ENCODE data around the gene EHMT1. TPM values are rescaled to one million over a fixed set of nuclear protein-coding genes. Genes with fewer than 3 reads are reported as not detected.

The EHMT1 gene
- total RNA-seq, 1 donor from 2014 or later, result 96.5 TPM

GRCh38 chr9:137838576-137838975 lies 219.8 kb downstream of the EHMT1 start:
- Mint-ChIP-seq H3K9me3 (no peaks in the 10 kb centered on the region), H3K4me3 (ENCODE audit: low read depth) (no peak overlapping the region), H3K27ac (no peak overlapping the region), H3K36me3 (ENCODE audit: low read depth) (peaks cover 10% of the 10 kb centered on the region), H3K4me1 (ENCODE audit: low read depth) (no peaks in the 10 kb centered on the region), H3K27me3 (ENCODE audit: low read depth) (no peaks in the 10 kb centered on the region)
- DNase-seq (ENCODE audit: low spot score), result no peak
- intact Hi-C loops (cut with micrococcal nuclease), result no loop called here

- H3K4me3 Mint-ChIP-seq (ENCODE audit: low read depth), result no peak overlapping the region
- DNase-seq (ENCODE audit: low spot score), result no peak
- no peak overlapping the region for H3K27ac Mint-ChIP-seq
- no peaks in the 10 kb centered on the region for H3K9me3 Mint-ChIP-seq
- no peaks in the 10 kb centered on the region for H3K36me3 Mint-ChIP-seq (ENCODE audit: low read depth)
- H3K27me3 Mint-ChIP-seq (ENCODE audit: low read depth), result no peaks in the 10 kb centered on the region
- intact Hi-C loops (cut with micrococcal nuclease), result no loop called here
- no peaks in the 10 kb centered on the region for H3K4me1 Mint-ChIP-seq (ENCODE audit: low read depth)
Observed at GRCh38 chr9:137843355-137843754, 224.6 kb downstream of the EHMT1 start.

GRCh38 chr9:137851516-137852267 lies 232.9 kb downstream of the EHMT1 start:
- no peak for DNase-seq (ENCODE audit: low spot score)
- Mint-ChIP-seq H3K27ac (no peak overlapping the region), H3K4me1 (ENCODE audit: low read depth) (peaks cover 3% of the 10 kb centered on the region), H3K36me3 (ENCODE audit: low read depth) (peaks cover 3% of the 10 kb centered on the region), H3K27me3 (ENCODE audit: low read depth) (no peaks in the 10 kb centered on the region), H3K4me3 (ENCODE audit: low read depth) (no peak overlapping the region), H3K9me3 (peaks cover 23% of the 10 kb centered on the region)
- intact Hi-C loops (cut with micrococcal nuclease), result no loop called here

- no peak overlapping the region for H3K4me3 Mint-ChIP-seq (ENCODE audit: low read depth)
- H3K4me1 Mint-ChIP-seq (ENCODE audit: low read depth), result peaks cover 3% of the 10 kb centered on the region
- H3K27me3 Mint-ChIP-seq (ENCODE audit: low read depth), result no peaks in the 10 kb centered on the region
- intact Hi-C loops (cut with micrococcal nuclease), result no loop called here
- H3K36me3 Mint-ChIP-seq (ENCODE audit: low read depth), result peaks cover 3% of the 10 kb centered on the region
- no peak for DNase-seq (ENCODE audit: low spot score)
- no peak overlapping the region for H3K27ac Mint-ChIP-seq
- peaks cover 23% of the 10 kb centered on the region for H3K9me3 Mint-ChIP-seq
Observed at GRCh38 chr9:137853392-137853995, 234.7 kb downstream of the EHMT1 start.

- no peak overlapping the region for H3K27ac Mint-ChIP-seq
- no peaks in the 10 kb centered on the region for H3K27me3 Mint-ChIP-seq (ENCODE audit: low read depth)
- H3K4me3 Mint-ChIP-seq (ENCODE audit: low read depth), result no peak overlapping the region
- H3K4me1 Mint-ChIP-seq (ENCODE audit: low read depth), result no peaks in the 10 kb centered on the region
- intact Hi-C loops (cut with micrococcal nuclease), result no loop called here
- DNase-seq (ENCODE audit: low spot score), result no peak
- H3K36me3 Mint-ChIP-seq (ENCODE audit: low read depth), result peaks cover 6% of the 10 kb centered on the region
- H3K9me3 Mint-ChIP-seq, result peaks cover 25% of the 10 kb centered on the region
Observed at GRCh38 chr9:137860361-137860760, 241.6 kb downstream of the EHMT1 start.

GRCh38 chr9:137865581-137866145 lies 246.9 kb downstream of the EHMT1 start:
- Mint-ChIP-seq H3K27ac (no peak overlapping the region), H3K4me3 (ENCODE audit: low read depth) (no peak overlapping the region), H3K36me3 (ENCODE audit: low read depth) (no peaks in the 10 kb centered on the region), H3K9me3 (peaks cover 10% of the 10 kb centered on the region), H3K4me1 (ENCODE audit: low read depth) (no peaks in the 10 kb centered on the region), H3K27me3 (ENCODE audit: low read depth) (no peaks in the 10 kb centered on the region)
- intact Hi-C loops (cut with micrococcal nuclease), result no loop called here
- no peak for DNase-seq (ENCODE audit: low spot score)

- intact Hi-C loops (cut with micrococcal nuclease), result no loop called here
- Mint-ChIP-seq H3K36me3 (ENCODE audit: low read depth) (no peaks in the 10 kb centered on the region), H3K9me3 (peaks cover 4% of the 10 kb centered on the region), H3K27me3 (ENCODE audit: low read depth) (no peaks in the 10 kb centered on the region), H3K4me1 (ENCODE audit: low read depth) (no peaks in the 10 kb centered on the region), H3K4me3 (ENCODE audit: low read depth) (no peak overlapping the region), H3K27ac (no peak overlapping the region)
- no peak for DNase-seq (ENCODE audit: low spot score)
Observed at GRCh38 chr9:137866226-137867141, 247.7 kb downstream of the EHMT1 start.

- H3K27ac Mint-ChIP-seq, result no peak overlapping the region
- no peaks in the 10 kb centered on the region for H3K9me3 Mint-ChIP-seq
- no peak for DNase-seq (ENCODE audit: low spot score)
- H3K4me1 Mint-ChIP-seq (ENCODE audit: low read depth), result no peaks in the 10 kb centered on the region
- H3K36me3 Mint-ChIP-seq (ENCODE audit: low read depth), result no peaks in the 10 kb centered on the region
- no peaks in the 10 kb centered on the region for H3K27me3 Mint-ChIP-seq (ENCODE audit: low read depth)
- intact Hi-C loops (cut with micrococcal nuclease), result no loop called here
- H3K4me3 Mint-ChIP-seq (ENCODE audit: low read depth), result no peak overlapping the region
Observed at GRCh38 chr9:137870432-137870831, 251.6 kb downstream of the EHMT1 start.

GRCh38 chr9:137872296-137872695 lies 253.5 kb downstream of the EHMT1 start:
- no peaks in the 10 kb centered on the region for H3K36me3 Mint-ChIP-seq (ENCODE audit: low read depth)
- no peaks in the 10 kb centered on the region for H3K4me1 Mint-ChIP-seq (ENCODE audit: low read depth)
- H3K27ac Mint-ChIP-seq, result no peak overlapping the region
- peaks cover 8% of the 10 kb centered on the region for H3K27me3 Mint-ChIP-seq (ENCODE audit: low read depth)
- no peak overlapping the region for H3K4me3 Mint-ChIP-seq (ENCODE audit: low read depth)
- DNase-seq (ENCODE audit: low spot score), result no peak
- intact Hi-C loops (cut with micrococcal nuclease), result no loop called here
- H3K9me3 Mint-ChIP-seq, result no peaks in the 10 kb centered on the region

GRCh38 chr9:137873408-137873807 lies 254.6 kb downstream of the EHMT1 start:
- intact Hi-C loops (cut with micrococcal nuclease), result no loop called here
- DNase-seq (ENCODE audit: low spot score), result no peak
- H3K27ac Mint-ChIP-seq, result no peak overlapping the region
- H3K9me3 Mint-ChIP-seq, result no peaks in the 10 kb centered on the region
- peaks cover 8% of the 10 kb centered on the region for H3K27me3 Mint-ChIP-seq (ENCODE audit: low read depth)
- no peaks in the 10 kb centered on the region for H3K4me1 Mint-ChIP-seq (ENCODE audit: low read depth)
- no peak overlapping the region for H3K4me3 Mint-ChIP-seq (ENCODE audit: low read depth)
- no peaks in the 10 kb centered on the region for H3K36me3 Mint-ChIP-seq (ENCODE audit: low read depth)

GRCh38 chr9:137873858-137874362 lies 255.1 kb downstream of the EHMT1 start:
- no peak overlapping the region for H3K27ac Mint-ChIP-seq
- H3K4me1 Mint-ChIP-seq (ENCODE audit: low read depth), result no peaks in the 10 kb centered on the region
- H3K36me3 Mint-ChIP-seq (ENCODE audit: low read depth), result no peaks in the 10 kb centered on the region
- peaks cover 8% of the 10 kb centered on the region for H3K27me3 Mint-ChIP-seq (ENCODE audit: low read depth)
- no peaks in the 10 kb centered on the region for H3K9me3 Mint-ChIP-seq
- DNase-seq (ENCODE audit: low spot score), result no peak
- no peak overlapping the region for H3K4me3 Mint-ChIP-seq (ENCODE audit: low read depth)
- intact Hi-C loops (cut with micrococcal nuclease), result no loop called here

GRCh38 chr9:137875354-137875753 lies 256.5 kb downstream of the EHMT1 start:
- H3K4me1 Mint-ChIP-seq (ENCODE audit: low read depth), result no peaks in the 10 kb centered on the region
- H3K27me3 Mint-ChIP-seq (ENCODE audit: low read depth), result peaks cover 8% of the 10 kb centered on the region
- intact Hi-C loops (cut with micrococcal nuclease), result no loop called here
- no peak overlapping the region for H3K27ac Mint-ChIP-seq
- H3K4me3 Mint-ChIP-seq (ENCODE audit: low read depth), result no peak overlapping the region
- DNase-seq (ENCODE audit: low spot score), result no peak
- H3K9me3 Mint-ChIP-seq, result no peaks in the 10 kb centered on the region
- H3K36me3 Mint-ChIP-seq (ENCODE audit: low read depth), result no peaks in the 10 kb centered on the region

All from activated T-helper 2 cell treated with anti-CD3 and anti-CD28 coated beads, Interferon-gamma antibody, Interleukin-2, Interleukin-4, amounts not matched to agents 10 μg/mL and 5 μg/mL and 100 μg/mL, durations not matched to agents 14 hours and 24 hours and 36 hours (primary cell).